AG04449 (cell line): ENCODE results near the gene TAPT1.

Experiments
- CTCF ChIA-PET: fragments of 350-600 bp; formaldehyde crosslinking; extraction: SDS; loops from one replicate; lab custom pipeline; 2021; ENCODE audit warnings: antibody characterized with exemption; lab: Yijun Ruan, JAX
- POLR2A ChIA-PET: fragments of 400-600, 350-600 bp; formaldehyde crosslinking; extraction: SDS; loops from one replicate; lab custom pipeline; 2020; ENCODE audit warnings: antibody characterized with exemption, inconsistent platforms; lab: Yijun Ruan, JAX
- DNase-seq: peaks from one replicate; pipeline ENCODE4 v3.0.0-alpha.2; 2010; ENCODE audit warnings: low read depth, low spot score
- H3K4me3 ChIP-seq: 2 replicates; pipeline ENCODE4 v1.5.1; 2011; ENCODE audit warnings: low read depth, mild to moderate bottlenecking, control low read depth, low read length
- TF ChIP-seq, protein P1 (sequence below): IDR thresholded peaks from one replicate; pipeline ENCODE4 v1.5.1; 2011; ENCODE audit warnings: mild to moderate bottlenecking, moderate library complexity, low read length, control low read depth, inconsistent platforms; ENCODE audit not compliant: insufficient read depth; ENCODE audit errors: missing control alignments

Gene TAPT1

DNA sequence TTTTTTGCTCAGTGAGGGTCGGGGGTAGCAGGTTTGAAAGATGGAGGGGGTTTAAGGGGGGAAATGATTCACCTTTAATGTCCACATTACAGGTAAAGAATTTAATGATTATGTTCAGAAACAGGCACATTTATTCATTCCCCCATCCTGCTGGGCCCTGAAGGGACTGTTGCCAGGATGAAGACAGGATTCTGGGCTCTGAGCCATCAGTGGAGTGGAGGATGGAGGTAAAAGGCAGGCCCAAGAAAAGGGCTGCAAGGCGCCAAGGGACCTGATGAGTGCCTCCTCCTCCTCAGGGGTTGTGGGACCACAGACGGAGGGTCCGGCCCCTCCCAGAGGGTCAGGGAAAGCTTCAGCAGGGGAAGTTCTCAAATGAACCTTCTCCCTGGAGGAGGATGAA lies 102.0 kb downstream of the TAPT1 start:
- POLR2A ChIA-PET: no interaction called here
- no peak overlapping the region for H3K4me3 ChIP-seq
- TF ChIP-seq, protein P1, sequence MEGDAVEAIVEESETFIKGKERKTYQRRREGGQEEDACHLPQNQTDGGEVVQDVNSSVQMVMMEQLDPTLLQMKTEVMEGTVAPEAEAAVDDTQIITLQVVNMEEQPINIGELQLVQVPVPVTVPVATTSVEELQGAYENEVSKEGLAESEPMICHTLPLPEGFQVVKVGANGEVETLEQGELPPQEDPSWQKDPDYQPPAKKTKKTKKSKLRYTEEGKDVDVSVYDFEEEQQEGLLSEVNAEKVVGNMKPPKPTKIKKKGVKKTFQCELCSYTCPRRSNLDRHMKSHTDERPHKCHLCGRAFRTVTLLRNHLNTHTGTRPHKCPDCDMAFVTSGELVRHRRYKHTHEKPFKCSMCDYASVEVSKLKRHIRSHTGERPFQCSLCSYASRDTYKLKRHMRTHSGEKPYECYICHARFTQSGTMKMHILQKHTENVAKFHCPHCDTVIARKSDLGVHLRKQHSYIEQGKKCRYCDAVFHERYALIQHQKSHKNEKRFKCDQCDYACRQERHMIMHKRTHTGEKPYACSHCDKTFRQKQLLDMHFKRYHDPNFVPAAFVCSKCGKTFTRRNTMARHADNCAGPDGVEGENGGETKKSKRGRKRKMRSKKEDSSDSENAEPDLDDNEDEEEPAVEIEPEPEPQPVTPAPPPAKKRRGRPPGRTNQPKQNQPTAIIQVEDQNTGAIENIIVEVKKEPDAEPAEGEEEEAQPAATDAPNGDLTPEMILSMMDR: no peak
- CTCF ChIA-PET: no interaction called here
- DNase-seq: no peak

DNA sequence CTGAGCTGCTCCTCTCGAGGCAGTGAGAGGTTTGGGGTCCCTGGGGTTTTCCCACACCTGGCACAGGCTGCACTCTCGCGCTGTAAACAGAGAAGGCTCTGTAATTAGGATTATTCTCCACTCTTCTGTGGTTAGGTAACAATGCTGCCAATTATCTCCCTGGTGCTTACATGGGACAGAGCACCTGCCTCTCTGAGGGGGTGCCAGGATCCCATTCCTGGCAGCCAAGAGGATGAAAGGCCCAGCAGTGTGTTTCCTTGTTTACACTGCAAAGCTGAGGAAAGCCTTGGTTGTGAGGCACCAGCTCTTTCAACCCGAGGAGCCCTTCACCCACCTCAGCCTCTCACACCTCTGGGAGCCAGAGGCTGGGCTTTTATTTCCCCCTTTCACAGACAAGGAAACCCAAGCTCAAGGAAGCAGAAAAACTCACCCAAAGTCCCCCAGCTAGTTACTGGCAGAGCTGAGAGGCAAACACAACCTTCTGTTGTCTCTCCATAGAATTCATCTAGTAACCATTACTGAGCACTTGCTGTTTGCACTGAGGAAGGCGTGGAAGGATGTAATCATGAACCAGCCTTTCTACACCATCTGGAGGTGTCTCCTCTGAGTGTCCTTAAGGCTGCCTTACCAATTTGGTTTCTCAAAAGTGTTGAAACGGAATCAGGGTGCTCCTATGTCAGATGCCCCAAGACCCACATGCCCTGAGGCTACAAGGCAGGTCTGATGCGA lies 102.8 kb downstream of the TAPT1 start:
- no peak for DNase-seq
- TF ChIP-seq, protein P1: no peak
- ChIA-PET CTCF (no interaction called here), POLR2A (no interaction called here)
- no peak overlapping the region for H3K4me3 ChIP-seq

DNA sequence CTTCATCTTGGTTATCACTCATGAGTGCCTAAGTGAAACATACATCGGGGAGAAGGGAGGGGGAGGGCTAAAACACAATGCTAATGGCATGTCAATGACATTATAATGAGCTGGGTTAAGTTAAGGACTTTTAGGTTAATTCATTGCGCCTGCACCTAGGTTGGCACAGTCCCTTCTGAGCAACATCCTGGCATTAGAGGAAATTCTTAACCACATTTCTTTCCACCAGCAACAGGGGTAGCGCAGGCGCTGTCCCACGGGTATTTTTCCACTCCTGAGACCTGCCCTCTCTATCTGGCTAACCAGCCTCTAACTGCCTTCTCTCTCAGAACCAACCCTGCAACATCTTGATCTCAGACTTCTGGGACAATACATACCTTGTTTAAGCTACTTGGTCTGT lies 103.5 kb downstream of the TAPT1 start:
- POLR2A ChIA-PET: no interaction called here
- CTCF ChIA-PET: no interaction called here
- no peak for DNase-seq
- TF ChIP-seq, protein P1: no peak
- no peak overlapping the region for H3K4me3 ChIP-seq

DNA sequence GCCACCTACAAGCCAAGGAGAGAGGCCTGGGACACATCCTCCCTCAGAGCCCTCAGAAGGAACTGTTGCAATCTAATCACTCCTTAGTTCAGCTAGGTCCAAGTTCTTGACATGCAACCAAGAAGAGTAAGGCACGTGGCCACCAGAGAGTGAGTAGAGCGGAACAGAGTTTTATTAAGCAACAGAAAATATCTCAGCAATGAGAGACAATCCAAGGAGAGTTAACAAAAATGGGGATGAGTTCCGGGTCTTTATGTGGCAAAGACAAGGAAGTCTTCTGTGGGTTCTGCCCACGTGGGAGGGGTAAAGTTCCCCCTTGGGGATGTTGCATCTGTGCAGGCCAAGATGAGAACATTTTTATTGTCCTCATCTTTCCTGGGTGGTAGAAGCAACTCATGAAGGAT lies 104.0 kb downstream of the TAPT1 start:
- no peak overlapping the region for H3K4me3 ChIP-seq
- TF ChIP-seq, protein P1: no peak
- ChIA-PET POLR2A (no interaction called here), CTCF (no interaction called here)
- no peak for DNase-seq

DNA sequence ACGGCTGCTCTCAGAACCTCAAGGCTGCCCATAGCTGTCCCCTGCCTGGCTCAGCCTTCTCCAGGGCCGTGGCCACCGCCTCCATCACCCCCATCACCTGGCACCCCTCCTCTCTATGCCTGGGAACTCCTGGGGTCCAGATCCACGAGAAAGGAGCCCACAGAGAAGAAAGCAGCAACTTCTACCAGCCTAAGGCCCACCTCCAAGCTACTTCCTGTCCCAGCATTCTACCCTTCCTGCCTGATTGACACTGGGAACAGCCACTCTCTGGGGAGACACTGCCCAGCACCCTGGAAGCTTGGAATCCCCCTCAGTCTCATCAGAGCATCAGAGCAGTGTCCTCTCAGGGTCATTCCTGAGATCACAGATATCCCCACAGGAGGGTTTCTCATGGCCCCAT lies 105.6 kb downstream of the TAPT1 start:
- TF ChIP-seq, protein P1: no peak
- H3K4me3 ChIP-seq: no peak overlapping the region
- no peak for DNase-seq
- POLR2A ChIA-PET: no interaction called here
- CTCF ChIA-PET: no interaction called here

DNA sequence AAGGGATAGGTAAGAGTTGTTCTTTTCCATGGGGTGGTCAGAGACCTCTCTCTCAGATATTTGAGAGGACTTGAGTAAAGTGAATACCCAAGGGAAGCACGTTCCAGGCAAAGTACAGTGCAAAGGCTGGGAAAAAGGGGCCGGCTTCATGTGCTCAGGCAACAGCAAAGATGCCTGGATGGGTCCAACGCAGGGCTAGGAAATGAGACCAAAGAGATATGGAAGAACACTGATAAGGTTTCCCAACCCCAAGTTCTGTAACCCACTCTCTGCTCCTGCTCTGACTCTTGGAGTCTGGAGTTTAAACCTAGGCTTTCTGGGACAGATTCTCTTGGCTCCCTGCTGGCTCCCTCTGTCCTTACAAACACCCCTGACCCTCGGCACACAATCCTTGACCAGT lies 106.3 kb downstream of the TAPT1 start:
- POLR2A ChIA-PET: no interaction called here

More for the DNA sequence above, 106.3 kb downstream of the TAPT1 start:
- no peak for DNase-seq
- TF ChIP-seq, protein P1: no peak
- no peak overlapping the region for H3K4me3 ChIP-seq
- CTCF ChIA-PET: no interaction called here
